COLO668 (cell line): ENCODE measurements around the gene FURIN.
"Not testable (repeated sequence)": the region's sequence is repeated elsewhere in the genome, so short reads cannot be mapped to it uniquely, and the experiment has no call there.

Experiments
- DNase-seq: peaks from one replicate; lab custom pipeline; 2025; ENCODE audit not compliant: unreplicated experiment; lab: John Stamatoyannopoulos, UW

FURIN gene

DNA sequence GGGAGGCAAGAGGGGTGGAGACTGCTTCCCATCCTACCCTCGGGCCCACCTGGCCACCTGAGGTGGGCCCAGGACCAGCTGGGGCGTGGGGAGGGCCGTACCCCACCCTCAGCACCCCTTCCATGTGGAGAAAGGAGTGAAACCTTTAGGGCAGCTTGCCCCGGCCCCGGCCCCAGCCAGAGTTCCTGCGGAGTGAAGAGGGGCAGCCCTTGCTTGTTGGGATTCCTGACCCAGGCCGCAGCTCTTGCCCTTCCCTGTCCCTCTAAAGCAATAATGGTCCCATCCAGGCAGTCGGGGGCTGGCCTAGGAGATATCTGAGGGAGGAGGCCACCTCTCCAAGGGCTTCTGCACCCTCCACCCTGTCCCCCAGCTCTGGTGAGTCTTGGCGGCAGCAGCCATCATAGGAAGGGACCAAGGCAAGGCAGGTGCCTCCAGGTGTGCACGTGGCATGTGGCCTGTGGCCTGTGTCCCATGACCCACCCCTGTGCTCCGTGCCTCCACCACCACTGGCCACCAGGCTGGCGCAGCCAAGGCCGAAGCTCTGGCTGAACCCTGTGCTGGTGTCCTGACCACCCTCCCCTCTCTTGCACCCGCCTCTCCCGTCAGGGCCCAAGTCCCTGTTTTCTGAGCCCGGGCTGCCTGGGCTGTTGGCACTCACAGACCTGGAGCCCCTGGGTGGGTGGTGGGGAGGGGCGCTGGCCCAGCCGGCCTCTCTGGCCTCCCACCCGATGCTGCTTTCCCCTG is 13.8 kb downstream of the FURIN start:
- DNase-seq: no peak

DNA sequence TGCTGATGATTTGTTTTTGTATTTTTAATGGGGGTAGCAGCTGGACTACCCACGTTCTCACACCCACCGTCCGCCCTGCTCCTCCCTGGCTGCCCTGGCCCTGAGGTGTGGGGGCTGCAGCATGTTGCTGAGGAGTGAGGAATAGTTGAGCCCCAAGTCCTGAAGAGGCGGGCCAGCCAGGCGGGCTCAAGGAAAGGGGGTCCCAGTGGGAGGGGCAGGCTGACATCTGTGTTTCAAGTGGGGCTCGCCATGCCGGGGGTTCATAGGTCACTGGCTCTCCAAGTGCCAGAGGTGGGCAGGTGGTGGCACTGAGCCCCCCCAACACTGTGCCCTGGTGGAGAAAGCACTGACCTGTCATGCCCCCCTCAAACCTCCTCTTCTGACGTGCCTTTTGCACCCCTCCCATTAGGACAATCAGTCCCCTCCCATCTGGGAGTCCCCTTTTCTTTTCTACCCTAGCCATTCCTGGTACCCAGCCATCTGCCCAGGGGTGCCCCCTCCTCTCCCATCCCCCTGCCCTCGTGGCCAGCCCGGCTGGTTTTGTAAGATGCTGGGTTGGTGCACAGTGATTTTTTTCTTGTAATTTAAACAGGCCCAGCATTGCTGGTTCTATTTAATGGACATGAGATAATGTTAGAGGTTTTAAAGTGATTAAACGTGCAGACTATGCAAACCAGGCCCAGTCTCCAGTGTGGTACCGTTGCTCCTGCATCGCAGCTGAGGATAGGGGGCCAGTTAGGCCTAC is 14.6 kb downstream of the FURIN start:
- no peak for DNase-seq

- DNase-seq: no peak
Measured at GRCh38 chr15:90883526-90883975, 15.2 kb downstream of the FURIN start.

- DNase-seq: no peak
Measured at GRCh38 chr15:90883976-90884718, 15.8 kb downstream of the FURIN start, which contains the start of gene FES. Gene FES (plus strand): TSS chr15:90884504. CDS start chr15:90885046, 542 bp downstream.

GRCh38 chr15:90884719-90885431 is 16.5 kb downstream of the FURIN start:
- no peak for DNase-seq

DNA sequence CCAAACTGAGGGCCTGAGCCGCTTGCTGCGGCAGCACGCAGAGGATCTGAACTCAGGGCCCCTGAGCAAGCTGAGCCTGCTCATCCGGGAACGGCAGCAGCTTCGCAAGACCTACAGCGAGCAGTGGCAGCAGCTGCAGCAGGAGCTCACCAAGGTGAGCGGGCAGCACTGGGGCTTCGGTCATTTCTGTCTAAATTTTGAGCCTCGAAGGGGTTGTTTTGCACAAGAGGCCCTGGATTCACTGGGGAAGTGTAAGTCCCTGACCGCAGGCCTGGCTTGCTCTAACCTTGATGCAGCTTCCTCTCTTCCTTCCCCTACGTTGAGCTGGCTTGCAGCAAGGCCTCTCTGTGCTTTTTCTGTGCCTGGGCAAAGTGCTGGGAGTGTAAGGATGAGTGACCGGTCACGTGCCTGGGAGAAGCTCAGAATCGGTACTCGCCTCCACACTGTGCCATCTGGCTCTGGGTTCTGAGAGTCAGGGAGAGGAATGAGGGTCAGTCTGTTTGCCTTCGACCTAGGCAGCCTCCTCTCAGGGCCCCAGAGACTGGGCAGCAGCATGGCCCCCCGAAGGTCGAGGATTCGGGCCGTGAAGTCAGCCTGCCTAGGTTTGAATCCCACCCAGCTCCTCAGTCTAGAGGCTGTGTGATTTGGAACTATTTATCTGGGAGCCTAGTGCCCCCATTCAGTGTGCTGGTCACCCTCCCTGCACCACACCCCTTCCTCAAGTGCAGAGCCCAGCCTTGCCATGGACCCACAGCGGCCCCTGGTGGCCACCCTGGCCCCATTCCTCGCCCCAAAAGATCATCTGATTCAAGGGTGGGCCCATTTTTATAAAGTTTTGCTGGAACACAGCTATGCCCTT is 17.3 kb downstream of the FURIN start:
- peak; percentile 62 for DNase-seq

- no peak for DNase-seq
Measured at GRCh38 chr15:90886291-90886614, 17.9 kb downstream of the FURIN start.

DNA sequence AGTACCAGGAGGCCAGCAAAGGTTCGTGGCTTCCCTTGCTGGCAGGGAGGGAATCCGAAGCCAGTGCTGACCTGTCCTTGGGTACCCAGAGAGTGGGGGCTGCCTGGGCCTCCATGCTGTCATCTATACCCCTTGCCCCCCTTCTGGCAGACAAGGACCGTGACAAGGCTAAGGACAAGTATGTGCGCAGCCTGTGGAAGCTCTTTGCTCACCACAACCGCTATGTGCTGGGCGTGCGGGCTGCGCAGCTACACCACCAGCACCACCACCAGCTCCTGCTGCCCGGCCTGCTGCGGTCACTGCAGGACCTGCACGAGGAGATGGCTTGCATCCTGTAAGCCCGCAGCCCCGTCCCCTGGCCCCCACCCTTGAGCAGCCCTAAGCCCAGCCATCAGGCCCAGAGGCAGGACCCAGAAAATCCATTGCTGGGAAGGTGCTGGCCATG is 18.7 kb downstream of the FURIN start:
- no peak for DNase-seq

GRCh38 chr15:90889313-90889730 is 20.9 kb downstream of the FURIN start:
- peak; percentile 44 for DNase-seq

GRCh38 chr15:90889736-90890456 is 21.5 kb downstream of the FURIN start:
- no peak for DNase-seq

DNA sequence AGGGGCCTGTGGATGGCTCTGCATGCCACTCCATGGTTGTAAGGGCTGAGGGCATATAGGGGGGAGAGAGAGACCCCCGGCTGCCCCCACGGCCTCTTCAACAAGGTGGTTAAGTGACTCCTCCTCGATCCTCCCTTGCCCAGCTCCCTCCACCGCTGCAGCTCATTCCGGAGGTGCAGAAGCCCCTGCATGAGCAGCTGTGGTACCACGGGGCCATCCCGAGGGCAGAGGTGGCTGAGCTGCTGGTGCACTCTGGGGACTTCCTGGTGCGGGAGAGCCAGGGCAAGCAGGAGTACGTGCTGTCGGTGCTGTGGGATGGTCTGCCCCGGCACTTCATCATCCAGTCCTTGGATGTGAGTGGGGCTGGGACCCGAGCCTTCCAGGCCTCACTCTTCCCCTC is 22.5 kb downstream of the FURIN start:
- DNase-seq: no peak

DNA sequence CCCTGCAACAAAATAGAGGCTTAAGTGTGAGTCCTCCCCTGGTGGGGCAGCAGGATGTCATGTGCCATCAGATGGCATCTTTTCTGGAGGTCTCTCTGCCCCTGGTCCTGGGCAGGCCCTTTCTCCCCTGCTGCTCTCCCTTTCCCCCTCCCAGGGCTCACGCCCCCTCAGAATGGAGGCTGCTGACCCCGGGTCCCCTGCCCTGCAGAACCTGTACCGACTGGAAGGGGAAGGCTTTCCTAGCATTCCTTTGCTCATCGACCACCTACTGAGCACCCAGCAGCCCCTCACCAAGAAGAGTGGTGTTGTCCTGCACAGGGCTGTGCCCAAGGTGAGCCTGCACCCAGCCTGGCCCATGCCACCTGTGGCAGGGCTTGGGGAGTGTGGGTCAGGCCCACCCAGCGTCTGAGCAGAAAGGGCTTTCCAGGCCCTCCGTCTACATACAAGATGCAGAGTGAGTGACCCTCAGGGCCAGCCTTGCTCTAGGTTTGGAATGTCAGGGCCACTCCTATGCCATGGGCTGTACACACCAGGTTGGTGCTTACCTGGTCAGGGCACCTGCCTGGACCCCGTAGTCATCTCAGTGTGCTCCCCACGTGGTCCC is 23.1 kb downstream of the FURIN start:
- DNase-seq: no peak

DNA sequence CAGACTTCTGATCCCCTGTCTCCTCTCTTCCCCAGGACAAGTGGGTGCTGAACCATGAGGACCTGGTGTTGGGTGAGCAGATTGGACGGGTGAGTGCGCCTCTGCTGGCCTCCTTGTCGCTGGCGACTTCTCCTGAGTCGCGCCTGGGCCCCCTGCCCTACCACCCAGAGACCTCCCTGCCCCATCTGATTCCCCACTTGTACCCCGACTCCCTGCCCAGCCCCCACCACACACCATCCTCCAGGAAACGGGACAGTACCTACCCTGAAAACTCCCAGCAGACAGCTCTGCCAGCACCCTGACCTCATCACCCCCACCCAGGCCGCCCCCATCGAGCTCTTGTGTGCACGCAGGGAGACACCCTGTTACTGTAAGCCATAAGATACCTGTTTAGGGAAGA is 23.6 kb downstream of the FURIN start:
- no peak for DNase-seq

GRCh38 chr15:90892498-90893174 is 24.2 kb downstream of the FURIN start:
- no peak for DNase-seq

DNA sequence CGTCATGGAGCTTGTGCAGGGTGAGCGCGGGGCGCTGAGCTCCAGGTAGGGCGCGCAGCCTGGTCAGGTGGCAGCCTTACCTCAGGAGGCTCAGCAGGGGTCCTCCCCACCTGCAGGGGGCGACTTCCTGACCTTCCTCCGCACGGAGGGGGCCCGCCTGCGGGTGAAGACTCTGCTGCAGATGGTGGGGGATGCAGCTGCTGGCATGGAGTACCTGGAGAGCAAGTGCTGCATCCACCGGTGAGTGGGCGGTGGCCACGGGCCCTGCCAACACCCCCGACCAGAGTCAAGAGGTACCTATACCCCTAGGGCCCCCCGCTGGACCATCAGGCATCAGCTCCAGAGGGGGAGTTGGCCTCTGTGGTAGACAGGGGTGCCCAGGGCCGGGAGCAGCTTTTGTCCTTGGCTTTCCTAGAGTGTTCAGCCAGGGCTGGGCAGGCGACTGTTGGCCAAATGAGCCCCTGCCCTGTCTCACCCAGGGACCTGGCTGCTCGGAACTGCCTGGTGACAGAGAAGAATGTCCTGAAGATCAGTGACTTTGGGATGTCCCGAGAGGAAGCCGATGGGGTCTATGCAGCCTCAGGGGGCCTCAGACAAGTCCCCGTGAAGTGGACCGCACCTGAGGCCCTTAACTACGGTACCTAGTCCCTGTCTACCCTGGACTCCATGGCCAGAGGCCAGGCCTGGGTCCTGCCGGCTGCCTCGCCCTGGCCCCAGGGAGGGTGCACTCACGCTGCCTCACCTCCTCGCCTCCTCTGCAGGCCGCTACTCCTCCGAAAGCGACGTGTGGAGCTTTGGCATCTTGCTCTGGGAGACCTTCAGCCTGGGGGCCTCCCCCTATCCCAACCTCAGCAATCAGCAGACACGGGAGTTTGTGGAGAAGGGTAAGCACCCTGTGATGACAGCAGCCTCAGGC is 25.0 kb downstream of the FURIN start:
- peak; percentile 6 for DNase-seq

- peak; percentile 10 for DNase-seq
Measured at GRCh38 chr15:90895571-90896117, 27.3 kb downstream of the FURIN start.

- DNase-seq: not testable (repeated sequence)
Measured at GRCh38 chr15:90897131-90897655, 28.8 kb downstream of the FURIN start.
